GM19023 (cell line): ENCODE results near the gene MCCC1.
"Not testable (repeated sequence)": the region's sequence is repeated elsewhere in the genome, so short reads cannot be mapped to it uniquely, and the experiment has no call there.

Experiments used
- ATAC-seq: cut with Tn5 transposase; IDR thresholded peaks from one replicate; pipeline ENCODE4 v1.9.1; 2021; ENCODE audit warnings: mild to moderate bottlenecking, moderate library complexity; ENCODE audit not compliant: unreplicated experiment

Gene MCCC1

DNA sequence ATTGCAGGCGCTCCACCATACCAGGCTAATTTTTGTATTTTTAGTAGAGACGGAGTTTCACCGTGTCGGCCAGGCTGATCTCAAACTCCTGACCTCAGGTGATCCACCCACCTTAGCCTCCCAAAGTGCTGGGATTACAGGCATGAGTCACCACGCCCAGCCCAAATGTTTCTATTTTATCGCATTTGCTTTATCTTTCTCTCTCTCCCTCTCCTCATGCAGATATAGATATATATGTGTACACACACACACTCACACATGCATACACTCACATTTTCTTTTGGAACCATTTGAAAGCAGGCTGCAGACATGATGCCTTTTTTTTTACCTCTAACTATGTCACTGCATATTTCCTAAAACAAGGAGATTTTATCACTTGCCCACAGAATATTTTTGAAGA, 7.3 kb upstream of the MCCC1 start:
- no peak for ATAC-seq

DNA sequence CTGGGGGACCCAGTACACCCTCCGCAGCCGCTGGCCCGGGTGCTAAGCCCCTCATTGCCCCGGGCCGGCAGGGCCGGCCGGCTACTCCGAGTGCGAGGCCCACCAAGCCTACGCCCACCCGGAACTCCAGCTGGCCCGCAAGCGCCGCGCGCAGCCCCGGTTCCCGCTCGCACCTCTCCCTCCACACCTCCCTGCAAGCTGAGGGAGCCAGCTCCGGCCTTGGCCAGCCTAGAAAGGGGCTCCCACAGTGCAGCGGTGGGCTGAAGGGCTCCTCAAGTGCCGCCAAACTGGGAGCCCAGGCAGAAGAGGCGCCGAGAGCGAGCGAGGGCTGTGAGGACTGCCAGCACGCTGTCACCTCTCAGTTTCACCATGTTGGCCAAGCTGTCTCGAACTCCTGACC, 4.7 kb upstream of the MCCC1 start:
- not testable (repeated sequence) for ATAC-seq

DNA sequence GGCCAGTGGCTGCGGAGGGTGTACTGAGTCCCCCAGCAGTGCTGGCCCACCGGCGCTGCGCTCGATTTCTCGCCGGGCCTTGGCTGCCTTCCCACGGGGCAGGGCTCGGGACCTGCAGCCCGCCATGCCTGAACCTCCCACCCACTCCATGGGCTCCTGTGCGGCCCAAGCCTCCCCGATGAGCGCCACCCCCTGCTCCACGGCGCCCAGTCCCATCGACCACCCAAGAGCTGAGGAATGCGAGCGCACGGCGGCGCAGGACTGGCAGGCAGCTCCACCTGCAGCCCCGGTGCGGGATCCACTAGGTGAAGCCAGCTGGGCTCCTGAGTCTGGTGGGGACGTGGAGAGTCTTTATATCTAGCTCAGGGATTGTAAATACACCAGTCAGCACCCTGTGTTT, 1.7 kb upstream of the MCCC1 start:
- ATAC-seq: not testable (repeated sequence)

DNA sequence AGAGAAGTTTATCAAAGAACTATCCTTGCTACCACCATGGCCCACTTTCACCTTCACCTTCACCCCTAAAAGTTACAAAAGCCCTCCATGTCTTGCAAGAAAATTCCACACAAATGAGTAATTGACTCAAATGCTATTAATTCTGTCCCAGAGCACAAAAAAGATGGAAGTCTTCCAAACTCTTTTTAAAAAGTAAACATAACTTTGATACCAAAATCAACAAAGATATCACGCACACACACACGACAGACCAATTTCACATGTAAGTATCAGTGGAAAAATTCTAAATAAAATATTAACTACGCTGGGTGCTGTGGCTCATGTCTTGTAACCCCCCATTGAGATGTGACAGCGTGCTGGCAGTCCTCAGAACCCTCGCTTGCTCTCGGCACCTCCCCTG, 1.1 kb upstream of the MCCC1 start:
- ATAC-seq: no peak

DNA sequence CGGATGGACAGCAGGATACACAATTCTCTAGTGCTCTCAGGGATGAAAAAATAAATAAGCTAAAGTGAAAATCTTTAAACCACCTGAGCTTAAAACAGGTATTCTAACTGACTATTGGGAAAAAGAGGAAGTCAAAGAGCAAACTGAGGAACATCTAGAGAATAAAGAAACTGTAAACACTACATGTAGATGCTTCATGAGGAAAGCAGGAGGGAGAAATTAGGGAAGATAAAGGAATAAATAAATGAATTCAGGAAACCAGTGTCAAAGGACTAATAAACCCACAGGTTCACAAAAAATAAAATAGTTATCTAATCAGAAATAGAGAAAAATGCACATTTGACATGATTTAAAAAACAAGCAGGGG, 525 bp upstream of the MCCC1 start:
- no peak for ATAC-seq

DNA sequence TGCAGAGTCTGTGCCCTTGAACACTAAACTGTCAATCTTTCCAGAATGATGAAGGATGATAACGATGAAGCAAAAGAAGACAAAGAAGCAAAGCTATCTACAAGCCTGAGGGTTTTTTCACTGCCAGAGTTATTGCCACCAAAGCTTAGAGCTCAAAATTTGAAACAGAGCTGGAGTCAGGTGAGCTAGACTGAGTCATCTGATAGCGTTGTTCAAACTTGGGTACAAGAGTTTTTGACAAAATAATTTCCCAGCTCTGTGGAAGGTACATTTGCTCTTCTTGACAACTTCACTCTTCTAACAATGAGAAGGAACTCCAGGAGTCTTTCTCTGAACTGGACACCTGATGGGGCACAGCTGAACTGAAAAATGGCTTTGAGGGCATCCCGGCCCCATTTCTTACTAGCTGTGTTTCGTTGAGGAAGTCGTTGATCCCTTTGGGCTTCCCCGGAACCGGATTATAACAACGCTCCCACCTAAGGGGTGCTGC, 715 bp downstream of the MCCC1 start:
- ATAC-seq: peak; percentile 1

DNA sequence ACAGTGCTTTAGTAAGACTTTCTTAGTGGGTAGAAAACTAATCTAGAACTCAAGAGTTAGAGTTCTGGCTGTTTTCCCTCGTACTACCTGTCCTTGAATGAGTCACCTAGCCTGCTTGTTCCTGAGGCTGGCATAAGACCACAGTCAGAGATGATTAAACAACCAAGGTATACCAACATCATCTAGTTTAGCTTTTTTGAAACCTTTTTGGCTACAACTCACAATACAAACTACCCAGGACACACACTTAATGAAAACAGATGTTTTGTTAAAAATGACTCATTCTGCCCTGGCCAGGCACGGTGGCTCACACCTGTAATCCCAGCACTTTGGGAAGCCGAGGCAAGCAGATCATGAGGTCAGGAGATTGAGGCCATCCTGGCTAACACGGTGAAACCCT, 4.6 kb downstream of the MCCC1 start:
- no peak for ATAC-seq

DNA sequence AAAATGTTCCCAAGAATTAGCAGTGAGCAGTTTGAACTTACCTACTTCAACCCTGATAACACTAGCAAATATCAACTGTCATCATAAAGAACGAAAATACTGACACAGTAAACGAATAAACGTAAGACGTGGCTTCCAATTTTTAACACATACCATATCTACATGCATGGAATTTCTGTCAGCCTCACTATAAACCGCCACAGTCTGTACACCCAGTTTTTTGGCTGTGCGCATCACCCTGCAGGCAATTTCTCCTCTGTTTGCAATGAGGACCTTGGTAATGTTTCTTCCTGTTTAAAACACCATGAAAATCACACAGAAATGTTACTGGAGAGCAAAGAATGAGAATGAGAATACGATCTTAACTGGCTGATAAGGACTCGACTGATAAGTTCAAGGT, 7.0 kb downstream of the MCCC1 start:
- no peak for ATAC-seq

DNA sequence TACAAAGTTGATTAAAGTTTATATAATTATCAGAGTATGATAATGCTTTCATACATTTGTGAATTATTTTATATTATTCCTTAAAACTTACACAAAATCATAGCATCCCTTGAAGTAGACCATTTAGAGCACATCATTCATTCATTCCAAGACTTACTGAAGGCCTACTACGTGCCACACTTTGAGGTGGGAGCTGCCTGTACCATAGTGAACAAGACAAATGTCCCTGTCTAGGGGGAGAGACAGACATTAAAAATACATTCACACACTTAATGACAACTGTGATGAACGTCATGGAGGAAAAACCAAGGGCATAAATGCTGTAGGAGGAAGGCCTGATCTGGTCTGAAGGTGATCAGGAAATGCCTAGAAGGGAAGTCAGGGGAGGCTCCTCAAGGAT, 12.1 kb downstream of the MCCC1 start:
- no peak for ATAC-seq

DNA sequence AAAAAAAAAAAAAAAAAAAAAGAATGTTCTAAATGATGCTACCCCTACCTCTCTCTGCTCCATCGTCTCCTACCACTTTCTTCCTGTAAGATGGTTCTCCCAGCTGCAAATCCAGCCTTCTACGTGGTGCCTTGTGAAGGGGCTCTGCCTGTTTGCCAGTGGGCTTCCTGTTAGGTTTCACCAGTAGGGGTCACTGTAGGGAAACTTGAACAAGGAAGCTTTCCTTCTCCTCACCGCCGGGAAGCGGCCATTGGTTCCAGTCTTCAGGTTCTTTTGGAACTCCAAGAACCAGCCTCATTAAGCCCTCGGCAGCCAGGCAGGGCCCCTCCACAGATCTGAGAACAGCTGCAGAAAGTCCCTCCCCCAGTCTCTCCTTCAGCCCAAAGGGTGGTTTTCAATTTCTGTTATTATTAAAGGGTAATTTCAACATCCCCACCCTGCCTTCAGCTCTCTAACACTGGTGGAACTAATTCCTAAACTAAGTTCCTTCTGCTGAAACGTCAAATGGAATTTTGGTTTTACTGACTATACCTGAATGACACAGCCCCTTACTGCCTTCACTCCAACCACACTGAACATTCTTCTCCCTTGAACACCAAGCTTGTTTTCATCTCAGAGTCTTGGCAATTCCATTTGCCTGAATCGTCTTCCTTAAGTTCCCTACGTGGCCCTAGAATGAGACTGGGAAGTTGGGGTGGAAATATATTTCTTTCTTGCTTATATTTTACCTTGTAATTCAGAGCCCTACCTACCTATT, 13.5 kb downstream of the MCCC1 start:
- no peak for ATAC-seq

DNA sequence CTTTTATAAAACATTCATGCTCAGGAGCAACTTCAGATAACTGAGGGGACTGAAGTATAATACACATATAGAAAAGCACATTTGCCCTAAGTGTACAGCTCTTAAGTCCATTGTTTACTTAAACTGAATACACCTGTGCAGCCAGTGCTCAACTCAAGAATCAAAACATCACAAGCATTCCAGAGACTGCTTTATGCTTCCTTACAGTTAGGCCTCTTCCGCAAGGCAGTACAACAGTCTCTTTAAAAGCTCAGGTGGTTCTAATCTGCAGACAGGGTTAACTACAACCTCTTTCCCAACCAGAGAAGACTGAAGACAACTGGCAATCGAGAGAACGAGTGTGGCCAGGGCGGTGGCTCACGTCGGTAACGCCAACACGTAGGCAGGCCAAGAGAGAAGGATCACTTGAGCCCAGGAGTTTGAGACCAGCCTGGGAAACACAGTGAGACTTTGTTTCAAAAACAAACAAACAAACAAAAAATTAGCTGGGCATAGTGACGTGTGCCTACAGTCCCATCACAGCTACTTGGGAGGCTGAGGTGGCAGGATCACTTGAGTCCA, 16.9 kb downstream of the MCCC1 start:
- no peak for ATAC-seq

DNA sequence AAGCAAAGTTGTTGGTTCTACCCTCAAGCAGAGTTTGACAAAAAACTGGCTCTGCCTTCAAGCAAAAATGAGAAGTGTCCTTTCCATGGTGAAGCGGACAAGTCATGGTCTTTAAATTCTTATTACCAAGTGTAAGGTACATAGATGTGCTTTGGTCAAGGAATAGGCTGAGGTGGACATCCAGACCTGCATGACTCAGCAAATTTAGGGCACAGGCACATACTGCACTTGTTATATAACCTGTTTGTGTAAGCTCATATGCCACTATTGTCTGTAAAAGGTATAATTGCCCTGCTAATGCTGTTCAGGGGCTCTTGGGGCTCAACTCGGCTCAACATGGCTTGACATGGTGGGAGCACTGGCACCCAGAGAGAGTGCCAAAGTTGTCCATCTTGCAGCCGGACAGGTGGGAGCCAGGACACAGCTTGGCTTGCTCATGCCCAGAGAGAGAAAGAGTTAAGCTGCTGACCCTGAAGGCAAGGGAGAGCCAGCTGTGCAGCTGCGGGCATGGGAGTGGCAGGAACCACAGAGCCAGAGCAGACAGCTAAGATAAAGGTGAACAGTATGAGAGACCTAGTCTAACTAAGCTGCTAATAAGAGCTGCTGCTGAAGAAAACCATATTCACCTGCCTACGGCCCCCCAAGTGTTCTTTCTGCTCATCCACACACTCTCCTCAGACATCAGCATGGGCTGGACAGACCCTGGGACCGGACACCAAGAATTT, 17.7 kb downstream of the MCCC1 start:
- ATAC-seq: no peak

DNA sequence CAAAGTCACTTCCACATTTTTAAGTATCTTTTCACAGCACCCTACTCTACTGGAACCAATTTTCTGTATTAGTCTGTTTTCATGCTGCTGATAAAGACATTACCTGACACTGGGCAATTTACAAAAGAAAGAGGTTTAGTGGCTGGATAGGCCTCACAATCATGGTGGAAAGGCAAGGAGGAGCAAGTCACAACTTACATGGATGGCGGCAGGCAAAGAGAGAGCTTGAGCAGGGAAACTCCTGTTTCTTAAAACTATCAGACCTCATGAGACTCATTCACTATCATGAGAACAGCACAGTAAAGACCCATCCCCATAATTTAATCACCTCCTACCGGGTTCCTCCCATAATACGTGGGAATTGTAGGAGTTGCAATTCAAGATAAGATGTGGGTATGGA, 18.7 kb downstream of the MCCC1 start:
- ATAC-seq: no peak

DNA sequence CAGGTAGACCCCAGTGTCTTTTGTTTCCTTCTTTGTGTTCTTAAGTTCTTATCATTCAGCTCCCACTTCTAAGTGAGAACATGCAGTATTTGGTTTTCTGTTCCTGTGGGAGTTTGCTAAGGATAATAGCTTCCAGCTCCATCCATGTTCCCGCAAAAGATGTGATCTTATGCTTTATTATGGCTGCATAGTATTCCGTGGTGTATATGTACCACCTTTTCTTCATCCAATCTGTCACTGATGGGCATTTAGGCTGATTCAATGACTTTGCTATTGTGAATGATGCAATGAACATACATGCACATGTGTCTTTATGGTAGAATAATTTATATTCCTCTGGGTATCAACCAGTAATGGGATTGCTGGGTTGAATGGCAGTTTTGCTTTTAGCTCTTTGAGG, 24.4 kb downstream of the MCCC1 start:
- ATAC-seq: no peak

DNA sequence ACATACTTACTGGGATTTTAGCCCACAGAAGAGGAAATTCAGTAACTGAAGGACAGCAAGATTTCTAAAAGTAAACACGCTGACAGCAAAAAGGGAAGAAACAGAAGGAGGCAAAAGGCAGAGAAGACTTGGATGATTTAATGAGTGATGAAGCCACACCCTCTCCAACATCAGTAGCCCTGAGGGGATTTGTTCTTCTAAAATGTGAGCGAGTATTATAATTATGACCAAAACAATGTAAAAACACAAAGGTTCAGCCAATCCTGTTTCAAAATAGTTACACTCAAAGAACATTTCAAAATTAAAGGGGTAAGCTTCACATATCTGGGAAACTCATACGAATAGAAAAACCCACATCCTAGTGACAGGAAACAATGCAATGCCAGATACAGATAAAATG, 25.0 kb downstream of the MCCC1 start:
- no peak for ATAC-seq

DNA sequence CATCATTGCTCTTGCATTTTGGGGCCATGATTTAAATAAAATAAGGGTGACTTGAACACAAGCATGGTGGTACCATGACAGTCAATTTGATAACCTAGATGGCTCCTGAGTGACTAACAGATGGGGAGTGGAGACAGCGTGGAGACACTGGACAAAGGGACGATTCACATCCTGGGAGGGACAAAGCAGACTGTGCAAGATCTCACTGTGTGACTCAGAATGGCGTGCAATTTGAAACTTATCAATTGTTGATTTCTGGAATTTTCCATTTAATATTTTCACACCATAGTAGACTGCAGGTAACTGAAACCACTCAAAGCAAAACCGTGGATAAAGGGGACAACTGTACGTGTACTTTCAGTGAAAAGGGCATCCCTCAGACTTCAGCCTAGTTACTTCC, 25.5 kb downstream of the MCCC1 start:
- no peak for ATAC-seq

DNA sequence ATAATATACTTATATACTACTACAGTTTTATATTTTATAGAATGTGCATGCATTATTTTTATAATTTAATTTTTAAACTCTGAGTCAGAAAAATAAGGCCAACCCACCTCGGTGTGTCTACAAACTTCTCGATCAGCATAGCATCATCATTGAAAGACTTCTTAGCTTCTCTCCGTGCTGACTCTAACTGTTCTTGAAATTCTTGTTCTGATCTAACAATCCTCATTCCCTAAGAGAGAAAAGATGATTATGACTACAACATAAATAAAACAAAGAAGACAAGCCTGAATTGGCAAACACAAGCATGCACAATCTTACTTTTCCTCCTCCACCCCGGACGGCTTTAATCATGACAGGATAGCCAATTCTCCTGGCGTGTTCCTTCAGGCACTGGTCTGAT, 28.4 kb downstream of the MCCC1 start:
- no peak for ATAC-seq

DNA sequence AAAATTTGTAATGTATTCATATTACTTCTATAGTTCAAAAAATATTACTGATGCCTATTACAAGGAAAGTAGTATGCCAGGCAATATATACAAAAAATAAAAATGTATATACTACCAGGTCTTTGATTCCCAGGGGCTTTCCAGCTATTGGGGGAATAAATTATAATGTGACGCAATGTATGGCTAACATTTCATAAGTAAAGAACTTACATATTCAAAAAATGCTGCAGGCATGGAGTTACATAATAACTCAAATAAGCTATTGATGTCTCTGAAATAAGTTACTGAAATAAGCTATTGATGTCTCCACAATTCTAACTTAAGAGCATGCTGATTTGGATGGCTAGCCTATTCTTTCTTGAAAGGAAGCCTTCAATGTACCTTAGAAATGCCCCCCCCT, 30.2 kb downstream of the MCCC1 start:
- no peak for ATAC-seq

DNA sequence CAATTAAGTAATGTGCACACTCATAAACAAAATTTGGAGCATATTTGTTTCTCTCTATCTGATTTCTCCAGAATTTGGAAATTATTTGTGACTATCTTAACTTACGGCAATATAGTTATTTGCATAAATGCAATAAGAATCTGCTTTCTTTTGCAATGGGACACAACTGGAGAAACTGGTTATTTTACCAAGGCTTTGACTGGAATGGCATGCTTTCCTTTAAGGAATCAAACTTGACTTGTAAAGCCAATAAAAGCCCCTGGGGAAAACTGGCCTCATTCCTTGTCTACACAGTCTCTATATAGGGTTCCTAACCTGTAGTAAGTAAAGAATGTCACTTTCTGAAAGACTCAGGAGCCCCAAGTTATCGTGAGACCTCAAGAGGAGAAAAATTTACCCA, 32.4 kb downstream of the MCCC1 start:
- not testable (repeated sequence) for ATAC-seq

DNA sequence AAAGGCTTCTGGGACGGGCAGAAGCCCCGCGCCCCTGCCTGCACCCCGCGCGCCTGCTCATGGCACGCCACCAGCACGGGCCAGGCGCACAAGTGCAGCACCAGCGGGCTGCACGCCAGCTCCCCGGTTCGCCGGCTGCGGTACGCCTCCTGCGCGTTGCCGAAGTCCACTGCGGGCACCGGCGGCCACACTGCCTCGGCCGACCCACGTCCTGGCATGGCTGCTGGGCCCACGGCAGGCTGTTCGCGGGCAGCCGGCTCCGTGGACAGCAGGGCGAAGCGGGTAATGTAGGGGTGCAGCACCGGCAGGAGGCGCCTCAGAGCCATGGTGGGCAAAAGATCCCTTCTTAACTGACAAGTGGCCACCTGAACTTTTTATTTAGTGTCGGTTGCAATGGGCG, 34.8 kb downstream of the MCCC1 start:
- no peak for ATAC-seq

DNA sequence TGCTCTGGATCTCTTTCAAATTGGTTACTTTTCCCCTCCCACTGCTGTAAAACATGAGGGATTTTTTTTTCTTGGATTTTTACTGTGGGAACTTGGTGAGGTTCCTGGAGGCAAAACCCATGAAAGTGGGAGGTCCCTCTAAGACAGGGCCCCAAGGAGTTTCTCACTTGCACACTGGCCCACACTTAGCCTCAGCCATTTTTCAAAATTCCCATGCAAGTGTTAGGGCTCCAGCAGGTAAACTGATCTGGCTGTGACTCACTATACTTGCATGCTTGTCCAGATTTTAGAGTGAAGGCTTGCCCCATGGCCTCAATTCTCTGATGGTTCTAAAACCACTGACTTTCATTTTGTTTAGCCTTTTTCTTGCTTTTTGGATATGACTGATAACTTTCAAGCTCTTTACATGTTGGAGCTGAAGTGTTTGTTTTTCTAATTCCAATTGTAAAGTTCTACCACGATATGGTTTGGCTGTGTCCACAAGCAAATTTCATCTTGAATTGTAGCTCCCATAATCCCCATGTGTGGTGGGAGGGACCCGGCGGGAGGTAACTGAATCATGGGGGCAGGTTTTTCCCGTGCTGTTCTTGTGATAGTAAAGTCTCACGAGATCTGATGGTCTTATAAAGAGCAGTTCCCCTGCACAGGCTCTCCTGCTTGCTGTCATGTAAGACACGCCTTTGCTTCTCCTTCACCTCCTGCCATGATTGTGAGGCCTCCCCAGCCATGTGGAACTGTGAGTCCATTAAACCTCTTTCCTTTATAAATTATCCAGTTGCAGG, 37.7 kb downstream of the MCCC1 start:
- no peak for ATAC-seq
